ENCODE measurements around the gene TMCC1.

TMCC1 gene

GRCh38 chr3:129796146-129796545 lies 97.4 kb downstream of the TMCC1 start:
- no peak for DNase-seq
- Histone ChIP-seq H4K8ac (ENCODE audit: low read length) (no peak overlapping the region), H2AK5ac (ENCODE audit: low read length, severe bottlenecking) (peak overlapping the region; percentile 84), H2AFZ (ENCODE audit: low read depth, low read length) (no peak overlapping the region), H3K14ac (ENCODE audit: low read length in 2 of 2) (no peak overlapping the region), H2BK15ac (ENCODE audit: low read depth, poor library complexity, severe bottlenecking) (no peak overlapping the region), H3K79me1 (replicated peaks; ENCODE audit: low read length, poor library complexity, severe bottlenecking) (peaks cover 12% of the 10 kb centered on the region), H4K91ac (ENCODE audit: low read length) (no peak overlapping the region), H3K4me3 (ENCODE audit: insufficient read depth in 1 of 2, low read depth in 1 of 2, low read length in 2 of 2) (no peak overlapping the region), H3K36me3 (ENCODE audit: control insufficient read depth in 1 of 2, insufficient read depth in 2 of 2, low read depth in 1 of 2, low read length in 2 of 2) (peaks cover 0 to 5% of the 10 kb centered on the region in 2 experiments), H3K27ac (ENCODE audit: low read length, poor library complexity, severe bottlenecking) (no peak overlapping the region), H3K4me1 (ENCODE audit: control insufficient read depth, insufficient read depth, low read depth, low read length) (peaks cover 9% of the 10 kb centered on the region), H3K27me3 (ENCODE audit: control insufficient read depth in 1 of 2, insufficient read depth in 1 of 2, low read length in 2 of 2) (no peaks in the 10 kb centered on the region), H3K9me3 (ENCODE audit: control insufficient read depth, low read length) (no peaks in the 10 kb centered on the region), H3K18ac (ENCODE audit: low read depth in 1 of 2, low read length in 2 of 2) (no peak overlapping the region), H2BK5ac (ENCODE audit: low read depth, low read length, poor library complexity, severe bottlenecking) (no peak overlapping the region), H3K4ac (ENCODE audit: low read depth in 1 of 2, low read length in 2 of 2) (no peak overlapping the region), H3K4me2 (ENCODE audit: low read length, poor library complexity, severe bottlenecking) (no peak overlapping the region), H3K23ac (ENCODE audit: low read length in 2 of 2) (no peak overlapping the region), H3K9ac (ENCODE audit: low read length) (no peak overlapping the region), H2BK120ac (ENCODE audit: low read depth, low read length) (no peak overlapping the region), H2BK12ac (ENCODE audit: low read length in 2 of 2) (no peak overlapping the region)
- 90% methylated on average over 2 of the region's 4 CpGs for WGBS

GRCh38 chr3:129795186-129796010 lies 98.1 kb downstream of the TMCC1 start:
- Histone ChIP-seq H3K23ac (ENCODE audit: low read length in 2 of 2) (no peak overlapping the region), H3K4me2 (ENCODE audit: low read length, poor library complexity, severe bottlenecking) (no peak overlapping the region), H3K27me3 (ENCODE audit: control insufficient read depth in 1 of 2, insufficient read depth in 1 of 2, low read length in 2 of 2) (no peaks in the 10 kb centered on the region), H3K27ac (ENCODE audit: low read length, poor library complexity, severe bottlenecking) (peak overlapping the region; percentile 81), H3K4me3 (ENCODE audit: insufficient read depth in 1 of 2, low read depth in 1 of 2, low read length in 2 of 2) (no peak overlapping the region), H2BK15ac (ENCODE audit: low read depth, poor library complexity, severe bottlenecking) (no peak overlapping the region), H3K36me3 (ENCODE audit: control insufficient read depth in 1 of 2, insufficient read depth in 2 of 2, low read depth in 1 of 2, low read length in 2 of 2) (peaks cover 0 to 5% of the 10 kb centered on the region in 2 experiments), H3K79me1 (replicated peaks; ENCODE audit: low read length, poor library complexity, severe bottlenecking) (peaks cover 12% of the 10 kb centered on the region), H2AFZ (ENCODE audit: low read depth, low read length) (no peak overlapping the region), H2BK5ac (ENCODE audit: low read depth, low read length, poor library complexity, severe bottlenecking) (no peak overlapping the region), H3K14ac (ENCODE audit: low read length in 2 of 2) (no peak overlapping the region), H2BK120ac (ENCODE audit: low read depth, low read length) (no peak overlapping the region), H2AK5ac (ENCODE audit: low read length, severe bottlenecking) (no peak overlapping the region), H4K91ac (ENCODE audit: low read length) (no peak overlapping the region), H3K9ac (ENCODE audit: low read length) (no peak overlapping the region), H3K9me3 (ENCODE audit: control insufficient read depth, low read length) (no peaks in the 10 kb centered on the region), H3K18ac (ENCODE audit: low read depth in 1 of 2, low read length in 2 of 2) (no peak overlapping the region), H4K8ac (ENCODE audit: low read length) (no peak overlapping the region), H2BK12ac (ENCODE audit: low read length in 2 of 2) (no peak overlapping the region), H3K4me1 (ENCODE audit: control insufficient read depth, insufficient read depth, low read depth, low read length) (peaks cover 9% of the 10 kb centered on the region), H3K4ac (ENCODE audit: low read depth in 1 of 2, low read length in 2 of 2) (no peak overlapping the region)
- 83% methylated on average over 2 of the region's 6 CpGs for WGBS
- DNase-seq, result peak; percentile 3

- Histone ChIP-seq H2AFZ (ENCODE audit: low read depth, low read length) (no peak overlapping the region), H3K27me3 (ENCODE audit: control insufficient read depth in 1 of 2, insufficient read depth in 1 of 2, low read length in 2 of 2) (no peaks in the 10 kb centered on the region), H3K36me3 (ENCODE audit: control insufficient read depth in 1 of 2, insufficient read depth in 2 of 2, low read depth in 1 of 2, low read length in 2 of 2) (peaks cover 0 to 5% of the 10 kb centered on the region in 2 experiments), H3K23ac (ENCODE audit: low read length in 2 of 2) (no peak overlapping the region), H4K91ac (ENCODE audit: low read length) (no peak overlapping the region), H3K27ac (ENCODE audit: low read length, poor library complexity, severe bottlenecking) (peak overlapping the region; percentile 81), H4K8ac (ENCODE audit: low read length) (no peak overlapping the region), H3K9ac (ENCODE audit: low read length) (peak overlapping the region; percentile 56), H3K4ac (ENCODE audit: low read depth in 1 of 2, low read length in 2 of 2) (peak overlapping the region in 1 of 2 experiments; percentile 2), H3K9me3 (ENCODE audit: control insufficient read depth, low read length) (no peaks in the 10 kb centered on the region), H3K4me2 (ENCODE audit: low read length, poor library complexity, severe bottlenecking) (peak overlapping the region; percentile 66), H3K14ac (ENCODE audit: low read length in 2 of 2) (peak overlapping the region in 1 of 2 experiments; percentile 35), H2BK15ac (ENCODE audit: low read depth, poor library complexity, severe bottlenecking) (no peak overlapping the region), H2BK5ac (ENCODE audit: low read depth, low read length, poor library complexity, severe bottlenecking) (peak overlapping the region; percentile 21), H3K79me1 (replicated peaks; ENCODE audit: low read length, poor library complexity, severe bottlenecking) (peaks cover 12% of the 10 kb centered on the region), H3K18ac (ENCODE audit: low read depth in 1 of 2, low read length in 2 of 2) (peak overlapping the region in 1 of 2 experiments; percentile 37), H3K4me1 (ENCODE audit: control insufficient read depth, insufficient read depth, low read depth, low read length) (peaks cover 9% of the 10 kb centered on the region), H3K4me3 (ENCODE audit: insufficient read depth in 1 of 2, low read depth in 1 of 2, low read length in 2 of 2) (peak overlapping the region; percentile 22 to 39), H2BK12ac (ENCODE audit: low read length in 2 of 2) (no peak overlapping the region), H2BK120ac (ENCODE audit: low read depth, low read length) (no peak overlapping the region), H2AK5ac (ENCODE audit: low read length, severe bottlenecking) (no peak overlapping the region)
- WGBS, result 30% methylated on average over 10 of the region's 14 CpGs
- peak; percentile 10 for DNase-seq
These were observed 99.0 kb downstream of the TMCC1 start for GRCh38 chr3:129794311-129795185.

- Histone ChIP-seq H3K27me3 (ENCODE audit: control insufficient read depth in 1 of 2, insufficient read depth in 1 of 2, low read length in 2 of 2) (no peaks in the 10 kb centered on the region), H3K23ac (ENCODE audit: low read length in 2 of 2) (no peak overlapping the region), H2BK12ac (ENCODE audit: low read length in 2 of 2) (no peak overlapping the region), H3K9me3 (ENCODE audit: control insufficient read depth, low read length) (no peaks in the 10 kb centered on the region), H3K4me1 (ENCODE audit: control insufficient read depth, insufficient read depth, low read depth, low read length) (peaks cover 9% of the 10 kb centered on the region), H2AFZ (ENCODE audit: low read depth, low read length) (no peak overlapping the region), H4K91ac (ENCODE audit: low read length) (no peak overlapping the region), H2BK15ac (ENCODE audit: low read depth, poor library complexity, severe bottlenecking) (no peak overlapping the region), H3K4ac (ENCODE audit: low read depth in 1 of 2, low read length in 2 of 2) (no peak overlapping the region), H2AK5ac (ENCODE audit: low read length, severe bottlenecking) (no peak overlapping the region), H3K36me3 (ENCODE audit: control insufficient read depth in 1 of 2, insufficient read depth in 2 of 2, low read depth in 1 of 2, low read length in 2 of 2) (peaks cover 0 to 5% of the 10 kb centered on the region in 2 experiments), H2BK120ac (ENCODE audit: low read depth, low read length) (no peak overlapping the region), H3K4me2 (ENCODE audit: low read length, poor library complexity, severe bottlenecking) (peak overlapping the region; percentile 66), H4K8ac (ENCODE audit: low read length) (no peak overlapping the region), H3K4me3 (ENCODE audit: insufficient read depth in 1 of 2, low read depth in 1 of 2, low read length in 2 of 2) (peak overlapping the region in 1 of 2 experiments; percentile 43), H3K79me1 (replicated peaks; ENCODE audit: low read length, poor library complexity, severe bottlenecking) (peaks cover 12% of the 10 kb centered on the region), H3K14ac (ENCODE audit: low read length in 2 of 2) (no peak overlapping the region), H2BK5ac (ENCODE audit: low read depth, low read length, poor library complexity, severe bottlenecking) (no peak overlapping the region), H3K27ac (ENCODE audit: low read length, poor library complexity, severe bottlenecking) (peak overlapping the region; percentile 76), H3K9ac (ENCODE audit: low read length) (peak overlapping the region; percentile 56), H3K18ac (ENCODE audit: low read depth in 1 of 2, low read length in 2 of 2) (no peak overlapping the region)
- WGBS, result 8% methylated on average over 2 of the region's 2 CpGs
- DNase-seq, result peak; percentile 13
These were observed 99.6 kb downstream of the TMCC1 start for GRCh38 chr3:129793942-129794310.
